Endodermal cell (in vitro differentiated cells): ENCODE data around the gene IYD. TPM values are rescaled to one million over a fixed set of nuclear protein-coding genes. Genes with fewer than 3 reads are reported as not detected.

Experiments used
- DNase-seq: peaks from one replicate; pipeline ENCODE4 v3.0.0-alpha.2; 2017
- H3K27ac ChIP-seq: 2 replicates; pipeline ENCODE4 v1.5.1; 2013; ENCODE audit warnings: mild to moderate bottlenecking, low read depth, low read length, moderate library complexity
- H3K27me3 ChIP-seq: 2 replicates; pipeline ENCODE4 v1.6.1; 2013; ENCODE audit warnings: mild to moderate bottlenecking, low read length, moderate library complexity; ENCODE audit not compliant: insufficient read depth, control insufficient read depth, poor library complexity, severe bottlenecking
- H3K36me3 ChIP-seq: 2 replicates; pipeline ENCODE4 v1.7.0; 2013; ENCODE audit warnings: mild to moderate bottlenecking, low read length, moderate library complexity; ENCODE audit not compliant: control insufficient read depth, insufficient read depth
- H3K4me1 ChIP-seq: one replicate; pipeline ENCODE4 v1.7.0; 2013; ENCODE audit warnings: low read length; ENCODE audit not compliant: control insufficient read depth, insufficient read depth
- H3K4me3 ChIP-seq: 2 replicates; pipeline ENCODE4 v1.5.1; 2013; ENCODE audit warnings: mild to moderate bottlenecking, low read length, moderate library complexity
- H3K9ac ChIP-seq: 2 replicates; pipeline ENCODE4 v1.6.1; 2013; ENCODE audit warnings: mild to moderate bottlenecking, low read length, moderate library complexity; ENCODE audit not compliant: poor library complexity, severe bottlenecking; ENCODE audit errors: extremely low read depth
- H3K9me3 ChIP-seq: 2 replicates; pipeline ENCODE4 v1.6.1; 2013; ENCODE audit warnings: mild to moderate bottlenecking, low read length, moderate library complexity; ENCODE audit not compliant: control insufficient read depth
- H3K27ac Mint-ChIP-seq: 2 replicates; pipeline ENCODE4 v1.8.0; 2020; ENCODE audit warnings: mixed read lengths
- H3K27me3 Mint-ChIP-seq: 2 replicates; pipeline ENCODE4 v1.8.0; 2021; ENCODE audit warnings: mild to moderate bottlenecking, mixed read lengths; ENCODE audit not compliant: insufficient read depth
- H3K36me3 Mint-ChIP-seq: 2 replicates; pipeline ENCODE4 v1.8.0; 2020; ENCODE audit warnings: low read depth, mixed read lengths
- H3K4me1 Mint-ChIP-seq: 2 replicates; pipeline ENCODE4 v1.8.0; 2020; ENCODE audit warnings: mixed read lengths
- H3K4me3 Mint-ChIP-seq: 2 replicates; pipeline ENCODE4 v1.8.0; 2020; ENCODE audit warnings: mild to moderate bottlenecking, moderate library complexity, mixed read lengths
- H3K9me3 Mint-ChIP-seq: 2 replicates; pipeline ENCODE4 v1.8.0; 2020; ENCODE audit warnings: mild to moderate bottlenecking, mixed read lengths
- WGBS, 2 experiments: methylation state at CpG; one replicate each; pipeline versions ENCODE4 v1.1.5 to v1.1.7; 2013; ENCODE audit warnings: missing lambda C conversion rate in 2 of 2, mixed read lengths in 1 of 2; ENCODE audit not compliant: insufficient coverage in 1 of 2, insufficient read length in 1 of 2; 5-methylcytosine and 5-hydroxymethylcytosine counted together
- total RNA-seq, 2 donors: library from RNA; stranded (reverse); fragmentation: NEBNext Ultra II Directional in 1 of 2; extraction: Animal tissue kit (Norgen Biotek cat#: 25700) in 1 of 2; gene quantifications; 2 replicates in 1 of 2; 3 replicates in 1 of 2; pipeline ENCODE4 v1.2.1, GENCODE V29; 2021
- TF ChIP-seq, protein P1 (sequence below): fragments of 200-600 bp; sonication (generic); conservative IDR thresholded peaks from 2 replicates; pipeline ENCODE4 v1.5.0; 2021; ENCODE audit warnings: antibody characterized with exemption, mild to moderate bottlenecking

IYD gene
- total RNA-seq, 2 donors from 2014 or later = not detected

DNA sequence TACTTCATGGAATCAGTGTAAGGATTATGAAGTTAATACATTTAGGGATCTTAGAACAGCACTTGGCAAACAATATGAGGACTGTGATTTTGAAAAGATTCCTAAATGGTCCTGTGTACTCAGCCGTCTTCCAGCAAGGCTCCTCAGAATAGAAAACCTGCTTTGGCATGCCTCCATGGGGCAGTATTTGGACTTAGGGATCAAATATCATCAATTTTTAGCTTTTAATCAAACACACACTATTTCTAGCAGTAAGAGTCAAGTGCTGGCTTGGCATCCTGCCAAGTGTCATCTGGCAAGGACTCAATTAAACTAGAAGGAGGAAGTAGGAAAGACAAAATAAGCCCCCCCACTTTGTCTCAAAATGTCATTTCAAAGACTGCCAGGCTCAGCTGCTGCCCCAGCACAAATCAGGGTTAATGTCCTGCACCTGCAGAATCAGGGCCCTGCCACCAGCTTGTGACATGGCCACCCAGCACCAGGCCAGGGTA lies 40.8 kb downstream of the IYD start:
- 85 to 100% methylated on average over 1 of the region's 1 CpG for WGBS, 2 experiments
- Mint-ChIP-seq H3K4me1 (no peaks in the 10 kb centered on the region), H3K36me3 (no peaks in the 10 kb centered on the region), H3K27ac (no peak overlapping the region), H3K9me3 (peaks cover 6% of the 10 kb centered on the region), H3K4me3 (no peak overlapping the region), H3K27me3 (peaks cover 2% of the 10 kb centered on the region)
- no peaks in the 10 kb centered on the region for H3K27me3 ChIP-seq
- H3K4me3 ChIP-seq = no peak overlapping the region
- H3K9me3 ChIP-seq = no peaks in the 10 kb centered on the region
- H3K36me3 ChIP-seq = no peaks in the 10 kb centered on the region
- TF ChIP-seq, protein P1, sequence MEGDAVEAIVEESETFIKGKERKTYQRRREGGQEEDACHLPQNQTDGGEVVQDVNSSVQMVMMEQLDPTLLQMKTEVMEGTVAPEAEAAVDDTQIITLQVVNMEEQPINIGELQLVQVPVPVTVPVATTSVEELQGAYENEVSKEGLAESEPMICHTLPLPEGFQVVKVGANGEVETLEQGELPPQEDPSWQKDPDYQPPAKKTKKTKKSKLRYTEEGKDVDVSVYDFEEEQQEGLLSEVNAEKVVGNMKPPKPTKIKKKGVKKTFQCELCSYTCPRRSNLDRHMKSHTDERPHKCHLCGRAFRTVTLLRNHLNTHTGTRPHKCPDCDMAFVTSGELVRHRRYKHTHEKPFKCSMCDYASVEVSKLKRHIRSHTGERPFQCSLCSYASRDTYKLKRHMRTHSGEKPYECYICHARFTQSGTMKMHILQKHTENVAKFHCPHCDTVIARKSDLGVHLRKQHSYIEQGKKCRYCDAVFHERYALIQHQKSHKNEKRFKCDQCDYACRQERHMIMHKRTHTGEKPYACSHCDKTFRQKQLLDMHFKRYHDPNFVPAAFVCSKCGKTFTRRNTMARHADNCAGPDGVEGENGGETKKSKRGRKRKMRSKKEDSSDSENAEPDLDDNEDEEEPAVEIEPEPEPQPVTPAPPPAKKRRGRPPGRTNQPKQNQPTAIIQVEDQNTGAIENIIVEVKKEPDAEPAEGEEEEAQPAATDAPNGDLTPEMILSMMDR = no peak
- H3K9ac ChIP-seq = no peak overlapping the region
- no peak overlapping the region for H3K27ac ChIP-seq
- no peak for DNase-seq
- no peaks in the 10 kb centered on the region for H3K4me1 ChIP-seq

DNA sequence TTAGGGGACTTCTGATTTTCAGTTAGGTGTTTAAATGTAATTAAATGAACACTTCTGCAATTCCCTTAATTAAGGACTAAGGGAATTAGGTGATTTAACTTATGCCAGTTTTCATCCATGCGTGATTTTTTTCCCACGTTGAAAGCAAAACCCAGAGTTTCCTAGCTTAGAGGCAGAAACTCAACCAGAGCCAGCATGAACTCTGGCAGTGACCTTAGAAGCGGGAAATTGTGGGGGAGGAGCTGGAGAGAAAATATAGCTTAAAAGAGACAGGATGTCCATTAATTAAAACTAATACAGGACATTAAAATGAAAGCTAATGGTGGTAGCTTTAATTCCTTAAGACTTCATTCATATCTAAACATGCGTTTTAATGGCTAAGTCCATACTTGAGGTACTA lies 41.6 kb downstream of the IYD start:
- no peak overlapping the region for H3K4me3 ChIP-seq
- no peak for DNase-seq
- no peaks in the 10 kb centered on the region for H3K36me3 ChIP-seq
- Mint-ChIP-seq H3K4me1 (no peaks in the 10 kb centered on the region), H3K27ac (no peak overlapping the region), H3K4me3 (no peak overlapping the region), H3K27me3 (peaks cover 2% of the 10 kb centered on the region), H3K9me3 (peaks cover 6% of the 10 kb centered on the region), H3K36me3 (no peaks in the 10 kb centered on the region)
- H3K27ac ChIP-seq = no peak overlapping the region
- 90 to 94% methylated on average over 2 to 3 of the region's 4 CpGs for WGBS, 2 experiments
- TF ChIP-seq, protein P1 = no peak
- no peaks in the 10 kb centered on the region for H3K27me3 ChIP-seq
- no peaks in the 10 kb centered on the region for H3K4me1 ChIP-seq
- H3K9me3 ChIP-seq = no peaks in the 10 kb centered on the region
- H3K9ac ChIP-seq = no peak overlapping the region

DNA sequence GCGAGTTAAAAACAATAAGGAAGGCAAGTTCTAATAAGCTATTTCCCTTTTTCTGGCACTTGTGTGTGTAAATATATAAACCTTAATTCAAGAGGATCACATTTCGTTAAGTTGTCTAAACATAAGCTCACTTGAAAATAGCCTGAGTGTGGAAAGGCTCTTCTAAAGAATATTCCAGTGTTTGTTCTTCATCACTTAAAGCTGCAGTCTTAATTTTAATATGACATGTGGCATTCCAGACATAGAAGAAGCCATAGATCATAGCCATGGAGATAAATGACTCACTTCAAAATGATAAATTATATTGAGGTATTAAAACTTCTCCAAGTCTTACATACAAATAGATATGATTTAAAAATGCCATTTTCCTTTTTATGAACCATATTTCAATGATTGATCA lies 42.1 kb downstream of the IYD start:
- H3K27me3 Mint-ChIP-seq = peaks cover 4% of the 10 kb centered on the region
- H3K27ac Mint-ChIP-seq = no peak overlapping the region
- no peak for DNase-seq
- Histone ChIP-seq H3K9me3 (no peaks in the 10 kb centered on the region), H3K9ac (no peak overlapping the region), H3K27ac (no peak overlapping the region), H3K4me1 (no peaks in the 10 kb centered on the region), H3K4me3 (no peak overlapping the region), H3K36me3 (no peaks in the 10 kb centered on the region), H3K27me3 (no peaks in the 10 kb centered on the region)
- 50 to 78% methylated on average over 1 to 2 of the region's 2 CpGs for WGBS, 2 experiments
- H3K4me1 Mint-ChIP-seq = no peaks in the 10 kb centered on the region
- no peak overlapping the region for H3K4me3 Mint-ChIP-seq
- H3K9me3 Mint-ChIP-seq = peaks cover 6% of the 10 kb centered on the region
- H3K36me3 Mint-ChIP-seq = no peaks in the 10 kb centered on the region
- TF ChIP-seq, protein P1 = no peak
